Hepatocyte (in vitro differentiated cells): ENCODE results near the gene DDAH2.

Source experiments
- EZH2 ChIP-seq: fragments of 200-600 bp; sonication (generic); IDR thresholded peaks from 2 replicates; pipeline ENCODE4 v1.6.1; 2016; ENCODE audit warnings: antibody characterized with exemption, mild to moderate bottlenecking, borderline replicate concordance
- TF ChIP-seq, protein P1 (sequence below): fragments of 200-600 bp; sonication (generic); IDR thresholded peaks from 2 replicates; pipeline ENCODE4 v1.5.1; 2016; ENCODE audit warnings: antibody characterized with exemption, mild to moderate bottlenecking; ENCODE audit not compliant: poor library complexity

- TF ChIP-seq, protein P1, sequence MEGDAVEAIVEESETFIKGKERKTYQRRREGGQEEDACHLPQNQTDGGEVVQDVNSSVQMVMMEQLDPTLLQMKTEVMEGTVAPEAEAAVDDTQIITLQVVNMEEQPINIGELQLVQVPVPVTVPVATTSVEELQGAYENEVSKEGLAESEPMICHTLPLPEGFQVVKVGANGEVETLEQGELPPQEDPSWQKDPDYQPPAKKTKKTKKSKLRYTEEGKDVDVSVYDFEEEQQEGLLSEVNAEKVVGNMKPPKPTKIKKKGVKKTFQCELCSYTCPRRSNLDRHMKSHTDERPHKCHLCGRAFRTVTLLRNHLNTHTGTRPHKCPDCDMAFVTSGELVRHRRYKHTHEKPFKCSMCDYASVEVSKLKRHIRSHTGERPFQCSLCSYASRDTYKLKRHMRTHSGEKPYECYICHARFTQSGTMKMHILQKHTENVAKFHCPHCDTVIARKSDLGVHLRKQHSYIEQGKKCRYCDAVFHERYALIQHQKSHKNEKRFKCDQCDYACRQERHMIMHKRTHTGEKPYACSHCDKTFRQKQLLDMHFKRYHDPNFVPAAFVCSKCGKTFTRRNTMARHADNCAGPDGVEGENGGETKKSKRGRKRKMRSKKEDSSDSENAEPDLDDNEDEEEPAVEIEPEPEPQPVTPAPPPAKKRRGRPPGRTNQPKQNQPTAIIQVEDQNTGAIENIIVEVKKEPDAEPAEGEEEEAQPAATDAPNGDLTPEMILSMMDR, result no peak
- TF ChIP-seq EZH2, result no peak
Measured at GRCh38 chr6:31727717-31728671, 1.1 kb downstream of the DDAH2 start.
